ENCODE measurements around the gene MSI2.

MSI2 gene

DNA sequence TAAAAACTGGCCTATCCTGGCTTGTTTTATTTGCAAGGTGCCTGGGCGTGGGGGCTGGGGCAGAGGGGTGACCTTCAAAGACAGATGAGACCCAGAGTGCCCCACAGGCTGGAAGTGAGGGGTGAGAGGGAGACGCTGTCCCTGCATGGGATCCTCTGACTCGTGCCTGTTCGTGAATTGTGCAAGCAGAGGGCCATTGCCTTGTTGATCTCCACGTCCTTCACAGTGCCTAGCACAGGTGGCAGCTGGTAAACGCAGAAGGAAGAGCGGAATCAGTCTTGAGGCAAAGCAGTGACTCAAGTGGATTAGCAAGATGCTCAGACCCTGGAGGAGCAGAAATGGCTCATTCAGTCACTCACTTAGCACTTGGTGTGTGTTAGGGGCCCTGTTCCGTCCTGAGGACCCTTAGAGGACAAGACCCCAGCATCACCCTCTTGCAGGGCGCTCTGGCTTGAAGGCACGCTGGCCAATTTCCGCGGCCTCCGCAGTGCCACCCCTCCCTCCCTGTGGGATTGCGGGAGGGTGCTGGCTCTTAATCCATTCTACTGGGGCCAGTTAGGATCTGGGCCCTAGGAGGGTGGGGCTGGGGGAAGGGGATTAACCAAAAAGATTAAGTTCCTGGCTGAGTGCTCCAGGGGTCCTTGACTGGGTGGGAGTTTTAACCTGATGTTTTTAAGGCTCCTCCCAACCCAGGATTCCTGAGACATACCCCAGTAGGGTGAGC is 337.6 kb downstream of the MSI2 start:
- no peak for FAIRE-seq

DNA sequence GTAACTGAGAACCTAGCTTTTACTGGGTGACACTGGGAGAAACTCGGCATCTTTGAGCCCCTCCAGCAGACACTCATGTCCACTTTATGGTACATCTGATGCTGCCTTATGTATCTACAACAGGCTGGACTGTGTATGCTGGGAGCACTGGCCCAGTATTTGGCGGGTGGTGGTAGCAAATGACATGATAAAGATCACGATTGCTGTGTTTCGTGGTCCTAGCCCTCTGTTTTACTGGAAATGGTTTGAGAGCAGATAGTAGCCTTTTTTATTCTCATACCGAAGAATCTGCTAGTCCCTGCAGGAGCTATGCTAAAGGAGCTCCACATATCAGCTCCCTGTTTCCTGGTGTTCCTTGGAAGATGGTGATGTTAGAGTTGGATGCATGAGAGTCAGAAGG is 338.4 kb downstream of the MSI2 start:
- FAIRE-seq, result no peak

GRCh38 chr17:57595426-57595825 is 339.1 kb downstream of the MSI2 start:
- FAIRE-seq, result no peak

- FAIRE-seq, result no peak
Observed at GRCh38 chr17:57595947-57596695, 339.8 kb downstream of the MSI2 start.

DNA sequence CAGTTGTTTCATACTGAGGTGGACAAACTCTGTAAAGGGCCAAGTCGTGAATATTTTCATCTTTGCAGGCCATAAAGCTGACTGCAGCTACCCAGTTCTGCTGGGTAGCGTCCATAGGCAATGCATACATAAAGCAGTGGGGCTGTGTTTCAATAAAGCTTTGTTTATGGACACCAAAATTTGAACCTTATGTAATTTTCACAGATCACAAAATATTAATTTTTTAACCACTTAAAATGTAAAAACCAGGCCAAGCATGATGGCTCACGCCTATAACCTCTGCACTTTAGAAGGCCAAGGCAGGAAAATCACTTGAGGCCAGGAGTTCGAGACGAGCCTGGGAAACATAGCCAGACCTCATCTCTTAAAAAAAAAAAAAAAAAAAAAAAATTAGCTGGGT is 340.8 kb downstream of the MSI2 start:
- FAIRE-seq, result no peak

DNA sequence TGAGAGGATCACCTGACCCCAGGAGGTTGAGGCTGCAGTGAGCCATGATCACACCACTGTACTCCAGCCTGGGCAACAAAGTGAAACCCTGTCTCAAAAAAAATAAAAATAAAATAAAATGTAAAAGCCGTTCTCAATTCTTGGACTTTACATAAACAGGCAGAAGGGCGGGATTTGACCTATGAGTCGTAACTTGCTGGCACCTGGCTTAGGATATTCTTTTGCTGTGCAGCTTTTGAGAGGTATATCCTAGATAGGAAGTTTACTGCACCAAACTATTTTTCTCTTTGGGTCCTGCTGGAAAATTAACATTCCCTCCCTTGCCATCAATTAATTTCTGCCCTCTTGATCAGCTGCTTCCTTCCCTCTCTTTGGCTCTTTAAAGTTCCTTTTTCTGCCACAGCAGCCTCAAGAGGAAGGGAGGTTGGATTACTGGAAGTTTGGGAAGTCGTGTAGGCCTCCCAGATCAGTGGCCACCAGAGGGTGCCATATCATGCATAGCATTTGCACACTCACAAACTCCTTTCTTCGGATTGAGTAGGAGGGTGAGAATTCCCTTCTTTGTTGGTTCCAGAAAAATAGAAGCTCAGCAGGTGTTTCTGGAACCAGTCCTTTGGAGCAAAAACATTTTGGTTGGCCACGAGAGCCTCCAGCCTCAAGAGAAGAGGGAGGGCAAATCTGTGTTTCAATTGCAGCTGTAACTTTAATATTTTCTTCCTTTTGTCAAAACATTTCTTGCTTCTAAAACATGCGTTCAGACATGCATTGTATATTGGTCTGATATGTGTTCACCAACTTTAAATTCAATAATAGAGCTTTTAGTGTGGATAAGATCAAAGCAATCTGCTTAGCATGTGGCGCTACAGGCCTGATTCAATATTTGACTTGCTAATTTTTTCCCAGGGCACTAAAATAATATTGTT is 341.5 kb downstream of the MSI2 start:
- FAIRE-seq, result no peak

GRCh38 chr17:57599271-57600045 is 343.1 kb downstream of the MSI2 start:
- FAIRE-seq, result no peak

DNA sequence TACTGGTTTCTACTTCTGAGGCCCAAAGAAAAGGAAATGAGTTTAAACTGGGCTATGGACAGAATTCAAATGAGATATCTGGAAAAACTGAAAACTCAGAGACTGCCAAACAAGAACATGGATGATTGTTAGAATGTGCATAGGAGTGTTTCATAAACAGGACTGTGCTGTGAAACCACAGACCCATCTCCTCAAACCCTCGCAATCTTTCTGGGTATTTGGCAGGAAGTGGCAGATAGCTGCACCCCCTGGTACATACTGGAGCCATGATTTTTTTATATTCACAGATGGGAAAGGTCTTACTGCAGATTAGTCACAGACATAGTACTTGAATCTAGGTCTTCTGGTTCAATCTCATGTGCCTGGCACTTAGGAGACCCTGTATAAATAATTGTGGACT is 343.8 kb downstream of the MSI2 start:
- no peak for FAIRE-seq

GRCh38 chr17:57601143-57601735 is 344.9 kb downstream of the MSI2 start:
- no peak for FAIRE-seq

DNA sequence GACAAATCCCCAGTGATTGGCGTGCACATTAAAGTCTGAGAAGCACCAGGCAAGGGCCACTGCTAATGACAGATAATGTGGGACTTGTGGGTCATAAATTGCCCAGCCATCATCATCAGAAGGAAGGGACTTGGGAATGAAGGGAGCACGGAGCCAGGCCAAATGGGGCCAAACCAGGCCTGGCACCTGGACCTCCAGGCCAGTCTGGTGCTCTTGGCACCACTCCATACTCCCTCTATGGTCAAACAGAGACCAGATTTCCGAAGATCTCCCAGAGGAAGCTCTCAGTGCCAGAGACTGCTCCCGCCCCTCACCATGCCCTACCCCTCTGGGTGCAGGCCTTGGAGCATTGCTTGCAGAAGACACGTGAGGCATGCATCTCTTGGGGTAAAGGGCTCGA is 346.6 kb downstream of the MSI2 start:
- no peak for FAIRE-seq

GRCh38 chr17:57603546-57603945 is 347.2 kb downstream of the MSI2 start:
- no peak for FAIRE-seq

DNA sequence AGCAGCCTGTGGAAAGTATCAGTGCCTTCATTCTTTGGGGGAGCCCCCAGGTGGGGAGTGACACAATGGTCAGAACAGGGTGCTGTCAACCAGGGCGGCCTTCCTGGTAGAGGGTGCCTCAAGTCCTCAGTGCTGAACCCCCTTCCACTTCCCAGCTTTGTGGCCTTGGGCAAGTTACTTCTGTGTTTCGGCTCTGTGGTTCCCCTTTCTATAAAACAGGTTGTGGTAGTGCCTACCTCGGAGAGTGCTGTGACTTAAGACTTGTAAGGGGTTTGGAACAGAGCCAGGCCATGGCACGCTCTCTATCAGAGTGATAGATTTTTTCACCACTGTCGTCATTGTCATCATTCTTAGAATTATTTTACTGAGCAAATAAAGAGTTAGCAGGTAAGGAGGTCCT is 347.7 kb downstream of the MSI2 start:
- no peak for FAIRE-seq

- FAIRE-seq, result peak; percentile 38
Observed at GRCh38 chr17:57604771-57605674, 348.7 kb downstream of the MSI2 start.

- FAIRE-seq, result no peak
Observed at GRCh38 chr17:57605675-57606105, 349.4 kb downstream of the MSI2 start.

GRCh38 chr17:57606111-57606875 is 350.0 kb downstream of the MSI2 start:
- no peak for FAIRE-seq

DNA sequence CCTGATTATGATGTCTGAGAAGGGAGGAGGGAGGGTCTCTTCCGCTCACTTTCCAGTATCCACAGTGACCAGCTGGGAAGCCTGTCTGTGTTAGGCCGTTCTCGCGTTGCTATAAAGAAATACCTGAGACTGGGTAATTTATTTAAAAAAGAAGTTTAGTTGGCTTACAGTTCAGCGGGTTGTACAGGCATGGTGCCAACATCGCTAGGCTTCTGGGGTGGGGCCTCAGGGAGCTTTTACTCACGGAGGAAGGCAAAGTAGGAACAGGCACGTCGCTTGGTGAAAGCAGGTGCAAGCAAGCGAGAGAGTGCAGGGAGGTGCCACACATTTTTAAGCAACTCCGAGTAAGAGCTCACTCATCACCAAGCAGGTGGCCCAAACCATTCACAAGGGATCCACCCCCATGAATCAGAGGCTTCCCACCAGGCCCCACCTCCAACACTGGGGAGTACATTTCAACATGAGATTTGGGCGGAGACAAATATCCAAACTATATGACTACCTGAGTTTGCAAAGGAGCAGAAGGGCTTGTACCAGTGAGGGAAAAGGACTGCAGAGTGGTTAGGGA is 351.3 kb downstream of the MSI2 start:
- no peak for FAIRE-seq

DNA sequence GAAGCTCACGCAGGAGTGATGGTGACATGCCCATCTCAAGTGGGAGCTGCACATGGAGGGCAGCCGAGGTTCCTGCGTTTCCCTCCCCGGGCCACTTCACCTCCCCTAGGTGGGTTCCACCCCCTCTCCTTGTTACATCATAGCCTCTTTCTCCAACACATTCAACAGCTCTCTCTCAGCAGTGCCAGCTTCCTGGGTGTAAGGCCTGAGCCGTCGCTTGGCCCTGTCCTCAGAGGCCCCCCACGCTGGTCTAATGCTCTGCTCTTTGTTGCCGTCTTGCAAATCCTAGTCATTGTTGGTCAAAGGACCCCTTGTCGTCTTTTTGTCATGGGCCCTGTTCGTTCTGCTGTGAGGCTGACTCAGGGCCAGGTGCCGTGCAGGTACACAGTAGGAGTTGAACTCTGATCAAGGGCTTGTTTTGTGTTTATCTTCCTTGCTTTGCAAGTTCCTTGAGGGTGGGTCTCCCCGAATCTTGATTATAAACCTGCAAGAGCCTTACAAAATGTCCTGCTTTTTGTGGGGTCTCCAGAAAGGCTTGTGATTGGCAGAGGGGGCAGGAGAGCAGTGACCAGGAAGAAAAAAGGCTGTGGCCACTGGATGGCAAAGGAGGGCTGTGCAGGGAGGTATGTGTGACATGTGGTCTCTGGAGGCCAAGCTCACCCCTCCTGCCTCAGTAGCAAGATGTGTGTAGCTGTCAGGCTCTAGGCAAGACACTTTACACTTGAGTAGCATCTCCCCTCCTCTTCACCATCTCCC is 352.2 kb downstream of the MSI2 start:
- no peak for FAIRE-seq

DNA sequence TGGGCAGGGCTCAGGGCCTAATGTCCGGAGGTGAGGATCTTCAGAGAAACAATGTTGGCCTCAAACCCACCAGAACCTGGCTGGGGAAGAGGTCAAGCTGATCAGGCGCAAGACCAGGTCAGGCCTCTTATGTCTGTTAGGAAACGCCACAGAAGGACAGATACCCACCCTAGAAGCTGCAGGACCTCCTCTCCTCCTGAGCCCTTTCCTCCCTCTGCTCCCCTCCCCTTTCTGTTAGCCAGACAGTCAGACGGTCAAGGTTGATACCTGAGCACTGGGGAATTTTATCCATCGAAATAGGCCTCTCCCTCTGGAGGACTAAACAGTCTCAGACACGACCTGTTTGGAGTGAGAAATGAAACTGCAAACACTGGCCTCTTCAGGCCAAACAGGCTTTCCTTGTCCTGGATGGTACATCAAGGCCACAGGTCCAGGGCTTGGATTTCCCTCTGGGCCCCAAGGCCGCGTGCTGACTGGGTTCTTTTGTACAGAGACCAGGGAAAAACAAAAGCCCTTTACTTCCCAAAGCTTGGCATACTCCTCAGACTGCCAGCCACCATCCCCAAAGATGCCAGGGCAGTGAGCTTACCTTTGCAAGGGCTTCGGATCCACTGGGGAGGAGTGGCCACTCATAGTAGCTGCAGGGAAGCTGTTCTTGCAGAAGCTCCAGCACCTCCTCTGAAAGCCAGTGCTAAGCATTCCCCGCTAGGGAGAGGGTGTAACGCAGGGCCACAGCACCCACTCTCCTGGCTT is 353.0 kb downstream of the MSI2 start:
- FAIRE-seq, result no peak

Data from islet of Langerhans (tissue), 1 donor.